ENCODE results near the gene MED12L. TPM values are rescaled to one million over a fixed set of nuclear protein-coding genes. Genes with fewer than 3 reads are reported as not detected.

MED12L gene
- total RNA-seq, 4 donors from 2014 or later = 0.15 to 0.37 (median 0.22) TPM

DNA sequence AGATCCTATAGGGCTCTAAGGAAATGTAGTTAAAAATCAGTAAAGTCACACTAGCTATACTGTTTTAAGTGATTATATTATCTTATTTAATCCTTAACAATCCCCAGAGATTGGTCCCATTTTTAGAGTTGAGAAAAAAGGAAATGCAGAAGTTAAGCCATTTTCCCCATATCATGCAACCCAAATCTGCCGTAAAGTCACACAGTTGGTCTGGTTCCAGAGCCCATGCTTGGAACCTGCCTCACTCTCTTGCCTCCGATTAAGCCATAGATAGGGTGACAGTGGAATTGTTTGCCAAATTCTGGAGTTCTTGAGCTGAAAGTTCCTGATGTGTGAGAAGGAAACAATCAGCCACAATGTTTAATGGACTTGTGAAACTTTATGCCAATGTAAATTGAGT is 246.2 kb downstream of the MED12L start:
- WGBS, 2 donors = 67 to 83% methylated on average over 2 of the region's 2 CpGs
- no peak for DNase-seq (ENCODE audit: low spot score in 2 of 2)
- no peak overlapping the region for H3K4me3 ChIP-seq (ENCODE audit: low read depth, poor library complexity, severe bottlenecking)
- intact Hi-C loops (cut with DNase I; ENCODE audit: low total_unique reads) = no loop called here
- TF ChIP-seq CTCF (IDR thresholded peaks at IDR 0.05) = no peak
- no peak for TF ChIP-seq POLR2A (IDR thresholded peaks at IDR 0.05)

DNA sequence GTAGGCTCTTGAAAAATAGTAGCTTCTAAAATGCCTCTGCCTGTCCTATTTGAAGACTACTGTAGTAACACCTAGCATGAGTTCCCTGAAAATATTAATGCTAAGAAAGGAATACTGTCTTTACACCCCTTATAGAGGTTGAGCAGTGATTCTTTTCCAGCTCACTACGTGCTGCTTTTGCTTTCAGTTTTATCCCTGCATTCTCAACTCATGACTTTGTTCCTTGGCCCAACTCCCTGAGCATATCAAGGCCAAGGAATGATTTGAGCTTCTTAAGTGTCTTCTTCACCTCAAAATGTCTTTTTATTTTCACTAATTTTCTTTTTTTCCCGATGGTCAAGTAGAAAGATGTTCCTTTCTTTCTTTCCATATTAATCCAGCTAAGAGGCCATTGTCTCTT is 260.4 kb downstream of the MED12L start:
- TF ChIP-seq POLR2A (IDR thresholded peaks at IDR 0.05) (no peak), CTCF (IDR thresholded peaks at IDR 0.05) (no peak)
- DNase-seq (ENCODE audit: low spot score in 2 of 2) = peak in 1 of 2 donors; percentile 32
- H3K4me3 ChIP-seq (ENCODE audit: low read depth, poor library complexity, severe bottlenecking) = no peak overlapping the region
- intact Hi-C loops (cut with DNase I; ENCODE audit: low total_unique reads) = no loop called here
- WGBS, 2 donors = 27 to 34% methylated on average over 2 of the region's 2 CpGs

DNA sequence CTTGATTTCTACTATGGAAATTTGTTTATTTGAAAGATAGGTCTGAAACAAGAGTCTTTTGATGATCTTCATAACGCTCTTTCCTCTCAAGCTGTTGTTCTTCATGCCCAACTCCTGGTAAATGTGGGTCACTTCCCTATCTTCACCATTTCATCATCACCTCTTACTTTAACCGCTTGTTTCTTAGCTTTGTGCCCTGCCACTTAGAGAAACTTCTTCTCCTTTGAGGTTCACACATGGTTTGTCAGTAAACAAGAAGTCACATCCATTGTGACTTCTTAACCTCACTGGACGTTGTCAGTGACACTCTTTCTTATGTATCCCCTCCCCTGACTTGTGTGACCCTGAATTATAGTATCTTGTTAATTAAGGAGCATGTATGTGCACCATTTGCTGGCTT is 260.8 kb downstream of the MED12L start:
- WGBS, 2 donors = 59 to 62% methylated on average over 3 of the region's 3 CpGs
- intact Hi-C loops (cut with DNase I; ENCODE audit: low total_unique reads) = no loop called here
- TF ChIP-seq POLR2A (IDR thresholded peaks at IDR 0.05) = no peak
- TF ChIP-seq CTCF (IDR thresholded peaks at IDR 0.05) = no peak
- no peak overlapping the region for H3K4me3 ChIP-seq (ENCODE audit: low read depth, poor library complexity, severe bottlenecking)
- DNase-seq (ENCODE audit: low spot score in 2 of 2) = no peak

DNA sequence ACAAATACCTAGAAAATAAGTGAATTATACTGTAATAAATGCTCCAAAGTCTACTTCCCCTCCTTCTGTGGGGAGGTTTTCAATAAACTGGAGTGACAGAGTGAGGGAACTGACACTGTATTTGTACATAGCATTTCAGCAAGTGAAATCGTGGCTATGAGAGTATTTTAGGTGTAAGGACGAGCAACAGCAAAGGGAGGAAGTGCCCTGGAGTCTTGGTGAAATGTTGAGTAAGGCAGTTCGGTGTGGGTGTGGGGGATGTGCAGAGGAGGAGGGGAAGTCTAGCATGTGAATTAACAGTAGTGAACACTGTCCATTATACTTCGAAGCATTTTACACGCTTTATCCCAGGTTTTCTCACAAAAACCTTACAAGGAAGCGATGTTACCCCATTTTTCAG is 262.0 kb downstream of the MED12L start:
- TF ChIP-seq POLR2A (IDR thresholded peaks at IDR 0.05) = no peak
- no peak for TF ChIP-seq CTCF (IDR thresholded peaks at IDR 0.05)

GRCh38 chr3:151350656-151351055 is 265.2 kb downstream of the MED12L start:
- TF ChIP-seq POLR2A (IDR thresholded peaks at IDR 0.05) (no peak), CTCF (IDR thresholded peaks at IDR 0.05) (no peak)
- DNase-seq (ENCODE audit: low spot score in 2 of 2) = no peak
- H3K4me3 ChIP-seq (ENCODE audit: low read depth, poor library complexity, severe bottlenecking) = no peak overlapping the region
- intact Hi-C loops (cut with DNase I; ENCODE audit: low total_unique reads) = no loop called here
- 60 to 69% methylated on average over 1 of the region's 1 CpG for whole genome bisulfite sequencing, 2 donors

More for the DNA sequence above, 262.0 kb downstream of the MED12L start:
- intact Hi-C loops (cut with DNase I; ENCODE audit: low total_unique reads) = no loop called here
- WGBS, 2 donors = 81 to 84% methylated on average over 6 of the region's 6 CpGs
- DNase-seq (ENCODE audit: low spot score in 2 of 2) = peak in 1 of 2 donors; percentile 32
- no peak overlapping the region for H3K4me3 ChIP-seq (ENCODE audit: low read depth, poor library complexity, severe bottlenecking)

DNA sequence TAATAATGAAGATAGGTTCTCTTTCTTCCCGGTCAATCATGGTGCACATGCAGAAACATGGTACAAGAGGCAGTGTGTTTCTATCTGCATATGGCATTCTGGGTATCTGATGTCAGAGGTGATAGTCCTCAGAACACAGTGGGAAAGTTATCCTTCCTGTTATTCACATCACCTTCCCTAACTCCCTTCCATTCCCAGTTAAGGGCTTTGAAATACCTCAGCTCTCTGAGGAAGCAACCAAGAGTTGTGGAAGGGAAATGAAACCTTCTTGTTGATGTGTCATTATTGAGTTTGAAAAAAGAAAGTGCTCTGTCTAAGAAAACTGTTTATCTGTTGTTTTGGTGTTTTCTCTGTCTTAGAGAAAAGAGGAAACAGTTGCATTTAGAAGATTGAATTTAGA is 265.8 kb downstream of the MED12L start:
- no peak for DNase-seq (ENCODE audit: low spot score in 2 of 2)
- WGBS, 2 donors = 90 to 96% methylated on average over 1 of the region's 1 CpG
- intact Hi-C loops (cut with DNase I; ENCODE audit: low total_unique reads) = no loop called here

More for the DNA sequence above, 265.8 kb downstream of the MED12L start:
- TF ChIP-seq POLR2A (IDR thresholded peaks at IDR 0.05) (no peak), CTCF (IDR thresholded peaks at IDR 0.05) (no peak)
- no peak overlapping the region for H3K4me3 ChIP-seq (ENCODE audit: low read depth, poor library complexity, severe bottlenecking)

All from lower leg skin (tissue), 4 donors.